ENCODE results near the gene MYEOV. TPM values are rescaled to one million over a fixed set of nuclear protein-coding genes. Genes with fewer than 3 reads are reported as not detected.

Gene MYEOV
- total and polyA plus RNA-seq, 10 of the 15 experiments (the other 5 are each of a cell fraction or from before 2014, with no cell fraction given) = 0.05 to 0.40 (median 0.26) TPM; not detected in 3

GRCh38 chr11:69293087-69293486 is 868 bp upstream of the MYEOV start:
- CTCF ChIA-PET = interaction anchor here (0.6 to 3.6 kb wide), 29 partner anchors 12 to 378 kb away, joined by 3 to 32 read pairs (median 3); partner anchors contain the start of gene CCND1
- in situ Hi-C loops (cut with MboI) (loop anchor here (5.0 kb wide), 1 partner anchor 349 kb away; the partner anchor contains the start of gene CCND1), intact Hi-C loops (cut with micrococcal nuclease; ENCODE audit: unreplicated experiment) (no loop called here)
- Histone ChIP-seq H3K4me2 (ENCODE audit: control insufficient read depth, insufficient read depth) (no peak overlapping the region), H3K27ac (ENCODE audit: control insufficient read depth, insufficient read depth) (no peak overlapping the region), H2AFZ (ENCODE audit: control insufficient read depth, low read depth, low read length) (no peak overlapping the region), H3K4me1 (ENCODE audit: control insufficient read depth, insufficient read depth, low read length) (peaks cover 21% of the 10 kb centered on the region), H3K36me3 (ENCODE audit: control insufficient read depth in 2 of 2, insufficient read depth in 2 of 2, low read length in 1 of 2) (no peaks in the 10 kb centered on the region), H4K20me1 (ENCODE audit: control insufficient read depth, insufficient read depth) (no peaks in the 10 kb centered on the region), H3K27me3 (replicated peaks in 1 of 2; ENCODE audit: control insufficient read depth in 2 of 2, insufficient read depth in 2 of 2, low read length in 1 of 2) (no peaks in the 10 kb centered on the region), H3K4me3 (no peak overlapping the region), H3K9me3 (replicated peaks; ENCODE audit: control insufficient read depth, insufficient read depth, low read length) (no peaks in the 10 kb centered on the region; the same call in 2 of the 3 replicates), H3K9ac (ENCODE audit: control insufficient read depth, insufficient read depth, low read length) (no peak overlapping the region), H3K79me2 (ENCODE audit: control insufficient read depth, insufficient read depth, low read length) (no peaks in the 10 kb centered on the region)
- FAIRE-seq (no peak), DNase-seq (ENCODE audit: low read depth, low spot score) (no peak), ATAC-seq (no peak)
- SMC1A ChIA-PET (ENCODE audit: uncharacterized antibody, unreplicated experiment) = interaction anchor here (0.7 to 2.1 kb wide), 14 partner anchors 12 to 378 kb away, joined by 3 to 10 read pairs (median 4); no protein-coding TSS in a partner anchor
- BruUV-seq (replicated peaks) = no TSS peak
- POLR2A ChIA-PET = interaction anchor here (1.3 kb wide), 1 partner anchor 34 kb away, joined by 4 read pairs; no protein-coding TSS in a partner anchor
- WGBS (ENCODE audit: insufficient coverage, insufficient replicate concordance, low lambda C conversion rate, missing lambda C conversion rate) = 86% methylated on average over 8 of the region's 8 CpGs
- RAD21 ChIA-PET (ENCODE audit: unreplicated experiment) = interaction anchor here (0.7 to 1.6 kb wide), 11 partner anchors 18 to 351 kb away, joined by 3 to 8 read pairs (median 4); no protein-coding TSS in a partner anchor
- no peak for TF ChIP-seq E2F4 (IDR thresholded peaks at IDR 0.05; ENCODE audit: low read depth, low read length)

- FAIRE-seq = no peak
- CTCF ChIA-PET = interaction anchor here (0.9 to 3.6 kb wide), 5 partner anchors 18 to 374 kb away, joined by 3 to 32 read pairs (median 12); no protein-coding TSS in a partner anchor
- H3K79me2 ChIP-seq (ENCODE audit: control insufficient read depth, insufficient read depth, low read length) = no peaks in the 10 kb centered on the region
- no peak for TF ChIP-seq CEBPB (IDR thresholded peaks at IDR 0.05; ENCODE audit: borderline replicate concordance in 1 of 2, low read depth in 2 of 2, low read length in 2 of 2)
- no peak for TF ChIP-seq ZNF687 (IDR thresholded peaks at IDR 0.05)
- no peak for TF ChIP-seq ELK1 (IDR thresholded peaks at IDR 0.05; ENCODE audit: low read depth, low read length)
- TF ChIP-seq SREBF1 (IDR thresholded peaks at IDR 0.05; ENCODE audit: low read length) = no peak
- TF ChIP-seq FOXK2 (IDR thresholded peaks at IDR 0.05) = no peak
- TF ChIP-seq PAX8 (IDR thresholded peaks at IDR 0.05) = no peak
- no peak for TF ChIP-seq MAX (IDR thresholded peaks at IDR 0.05; ENCODE audit: low read depth, low read length)
Measured at GRCh38 chr11:69294571-69295078, 670 bp downstream of the MYEOV start.

More at GRCh38 chr11:69294571-69295078, 670 bp downstream of the MYEOV start:
- DNase-seq (ENCODE audit: low read depth, low spot score) (no peak), ATAC-seq (no peak)
- RAD21 ChIA-PET (ENCODE audit: unreplicated experiment) = interaction anchor here (1.3 to 1.6 kb wide), 2 partner anchors 36 to 348 kb away, joined by 4 to 5 read pairs; no protein-coding TSS in a partner anchor
- Histone ChIP-seq H3K27ac (ENCODE audit: control insufficient read depth, insufficient read depth) (no peak overlapping the region), H3K4me1 (ENCODE audit: control insufficient read depth, insufficient read depth, low read length) (peaks cover 32% of the 10 kb centered on the region), H2AFZ (ENCODE audit: control insufficient read depth, low read depth, low read length) (no peak overlapping the region), H3K9ac (ENCODE audit: control insufficient read depth, insufficient read depth, low read length) (no peak overlapping the region), H3K4me3 (no peak overlapping the region), H3K4me2 (ENCODE audit: control insufficient read depth, insufficient read depth) (no peak overlapping the region), H4K20me1 (ENCODE audit: control insufficient read depth, insufficient read depth) (no peaks in the 10 kb centered on the region), H3K27me3 (replicated peaks in 1 of 2; ENCODE audit: control insufficient read depth in 2 of 2, insufficient read depth in 2 of 2, low read length in 1 of 2) (no peaks in the 10 kb centered on the region), H3K9me3 (replicated peaks; ENCODE audit: control insufficient read depth, insufficient read depth, low read length) (no peaks in the 10 kb centered on the region; the same call in 2 of the 3 replicates), H3K36me3 (ENCODE audit: control insufficient read depth in 2 of 2, insufficient read depth in 2 of 2, low read length in 1 of 2) (no peaks in the 10 kb centered on the region)
- in situ Hi-C loops (cut with MboI) = loop anchor here (5.0 kb wide), 1 partner anchor 348 kb away; the partner anchor contains the start of gene CCND1
- POLR2A ChIA-PET = interaction anchor here (0.9 to 1.1 kb wide), 2 partner anchors 12 to 19 kb away, joined by 3 to 5 read pairs; no protein-coding TSS in a partner anchor
- intact Hi-C loops (cut with micrococcal nuclease; ENCODE audit: unreplicated experiment) = loop anchor here (5.0 kb wide), 3 partner anchors 148 to 452 kb away; partner anchors contain the start of gene CPT1A
- no TSS peak for BruUV-seq (replicated peaks)
- WGBS (ENCODE audit: insufficient coverage, insufficient replicate concordance, low lambda C conversion rate, missing lambda C conversion rate) = 82% methylated on average over 8 of the region's 8 CpGs
- SMC1A ChIA-PET (ENCODE audit: uncharacterized antibody, unreplicated experiment) = interaction anchor here (0.5 to 2.0 kb wide), 6 partner anchors 14 to 349 kb away, joined by 3 to 8 read pairs (median 4); no protein-coding TSS in a partner anchor
